ENCODE data around the gene MACROD2.

MACROD2 gene

DNA sequence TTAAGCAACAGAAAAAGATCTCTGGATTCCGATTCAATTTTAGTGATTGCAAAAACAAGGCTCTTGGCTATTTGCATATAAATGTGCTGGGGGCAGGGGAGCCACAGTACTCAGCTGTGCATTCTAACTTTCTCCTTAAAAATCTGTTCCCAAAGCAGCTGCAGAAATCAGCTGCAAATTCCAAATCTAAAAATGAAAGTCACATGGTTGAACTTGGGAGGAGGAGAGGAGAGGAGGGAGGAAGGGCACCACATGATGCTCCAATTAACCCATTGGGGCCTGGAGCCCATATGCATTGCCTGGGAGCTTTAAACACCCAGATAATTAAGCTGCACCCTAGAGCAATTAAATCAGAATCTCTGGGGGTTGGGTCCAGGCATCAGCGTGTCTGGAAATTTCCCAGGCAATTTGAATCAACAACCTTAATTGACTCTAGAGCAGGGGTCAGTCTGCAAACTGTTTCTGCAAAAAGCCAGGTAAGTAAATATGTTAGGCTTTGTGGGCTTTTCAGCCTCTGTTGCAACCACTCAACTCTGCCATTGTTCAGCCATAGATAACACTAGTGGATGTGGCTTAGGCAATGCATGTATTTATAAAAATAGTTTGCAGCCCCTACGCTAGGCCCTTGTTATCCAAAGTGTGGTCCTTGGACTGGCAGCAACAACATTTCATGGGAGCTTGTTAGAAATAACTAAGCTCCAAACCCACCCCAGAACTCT, 2069.8 kb downstream of the MACROD2 start:
- DNase-seq (ENCODE audit: low spot score), result no peak

DNA sequence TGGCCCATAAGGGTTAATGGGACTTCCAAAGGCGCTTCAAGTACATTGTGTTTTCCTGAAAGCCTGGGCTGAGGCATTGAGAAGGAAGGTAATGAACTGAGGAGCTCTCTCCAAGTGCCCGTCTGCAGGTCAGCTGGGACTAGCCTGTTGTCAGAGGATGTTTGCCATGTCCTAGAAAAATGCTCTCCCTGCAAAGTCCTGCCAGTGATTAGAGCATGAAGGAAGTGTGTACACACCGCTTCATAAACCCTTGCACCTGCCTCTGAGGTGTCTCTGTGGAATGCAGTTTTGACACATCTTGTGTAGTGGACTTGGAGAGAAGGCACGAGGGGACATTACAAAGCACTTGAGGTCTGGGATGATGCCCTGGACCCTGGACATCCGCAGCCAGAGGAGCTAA, 2071.3 kb downstream of the MACROD2 start:
- DNase-seq (ENCODE audit: low spot score), result no peak

DNA sequence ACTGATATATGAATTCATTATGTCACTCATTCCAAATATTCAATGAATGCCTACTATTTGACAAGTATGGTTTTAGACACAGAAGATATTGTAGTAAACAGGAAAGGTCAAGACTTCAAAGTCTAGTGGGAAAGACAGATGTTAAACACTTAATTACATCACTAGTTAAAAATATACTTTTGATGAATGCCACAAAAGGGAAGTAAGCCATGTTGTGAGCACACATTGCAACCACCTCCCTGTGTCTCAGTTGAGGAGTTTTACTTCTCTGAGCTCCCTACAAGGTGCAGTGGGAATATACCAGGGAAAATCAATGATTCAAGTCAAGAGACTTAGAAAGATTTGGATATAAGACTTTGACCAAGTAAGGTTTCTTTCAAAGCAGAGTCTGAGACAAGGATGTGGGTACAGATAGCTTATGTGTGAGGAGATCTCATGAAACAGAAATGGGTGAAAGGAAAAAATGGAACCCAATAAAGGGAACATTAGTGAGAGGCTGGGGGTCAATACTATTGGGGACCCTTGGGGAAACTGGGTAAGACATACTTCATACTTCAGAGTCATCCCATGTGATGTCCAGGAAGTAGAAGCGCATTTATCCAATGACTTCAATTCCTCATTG, 2074.2 kb downstream of the MACROD2 start:
- no peak for DNase-seq (ENCODE audit: low spot score)

DNA sequence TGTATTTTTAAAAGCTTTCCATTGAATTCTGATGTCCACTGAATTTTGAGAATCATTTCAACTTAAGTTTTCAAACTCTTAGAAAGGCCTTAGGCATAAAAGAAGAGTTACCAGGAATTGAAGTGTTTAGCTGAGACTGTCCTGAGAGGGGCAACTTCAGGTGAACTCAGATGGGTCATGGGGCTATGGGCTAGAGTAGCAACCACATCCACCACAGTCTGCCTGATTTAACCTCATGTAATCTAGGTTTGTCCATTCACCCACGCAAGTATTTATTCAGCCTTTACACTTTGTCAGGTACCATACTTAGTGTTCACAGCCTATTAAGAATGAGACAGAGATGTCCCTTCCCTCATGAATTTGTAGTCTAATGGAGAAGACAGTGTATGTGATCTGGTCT, 2076.9 kb downstream of the MACROD2 start:
- no peak for DNase-seq (ENCODE audit: low spot score)

DNA sequence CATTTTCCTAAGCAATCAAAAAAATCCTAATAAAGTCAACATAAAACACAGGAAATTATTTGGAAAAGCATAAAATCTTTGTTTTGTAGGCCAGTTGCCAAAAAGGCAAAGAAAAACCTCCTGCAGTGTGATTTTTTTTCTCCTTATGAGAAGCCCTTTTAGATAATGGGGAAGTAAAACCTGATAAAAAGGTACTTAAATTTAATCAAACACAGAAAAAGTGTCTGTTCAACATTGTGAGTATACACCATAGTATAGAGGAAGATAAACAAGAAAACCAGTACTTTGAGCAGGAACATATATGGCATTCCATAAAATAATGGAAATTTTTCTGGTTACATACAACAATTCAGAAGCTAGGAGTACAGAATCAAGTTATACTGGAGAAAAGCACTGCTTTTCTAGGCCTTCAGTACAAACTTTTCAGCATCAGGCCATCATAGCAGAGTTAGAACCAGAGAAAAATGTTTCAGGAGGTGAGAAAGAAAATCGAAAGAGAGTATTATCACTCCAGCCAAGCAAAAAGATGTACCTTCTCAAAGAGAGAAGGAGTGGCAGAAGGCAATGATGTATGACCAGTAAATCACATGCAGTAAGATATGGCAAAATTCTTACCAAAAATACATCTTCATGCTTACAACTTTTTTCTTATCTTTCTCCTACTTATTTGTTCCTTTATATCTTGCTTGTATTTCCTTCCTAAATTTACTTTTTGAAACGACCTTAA, 2083.0 kb downstream of the MACROD2 start:
- no peak for DNase-seq (ENCODE audit: low spot score)

DNA sequence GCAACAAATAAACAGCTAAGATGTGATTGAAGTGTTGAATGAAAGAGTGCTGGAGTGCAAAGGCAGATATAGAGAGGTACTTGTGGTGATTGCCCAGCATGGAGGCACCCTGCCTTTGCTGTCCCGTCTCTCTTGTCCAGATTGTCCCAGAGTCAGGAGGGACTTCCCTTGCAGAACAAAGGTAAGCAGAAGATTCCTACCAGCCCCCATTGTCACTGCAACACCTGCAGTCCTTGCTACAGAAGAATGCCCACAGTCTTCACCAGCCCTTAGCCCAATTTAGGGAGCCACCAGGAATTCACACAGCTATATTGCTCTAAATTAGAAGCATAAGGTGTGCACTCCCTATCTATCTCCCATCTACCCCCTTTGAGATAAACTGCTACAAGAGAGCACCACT, 2086.1 kb downstream of the MACROD2 start:
- DNase-seq (ENCODE audit: low spot score), result no peak

DNA sequence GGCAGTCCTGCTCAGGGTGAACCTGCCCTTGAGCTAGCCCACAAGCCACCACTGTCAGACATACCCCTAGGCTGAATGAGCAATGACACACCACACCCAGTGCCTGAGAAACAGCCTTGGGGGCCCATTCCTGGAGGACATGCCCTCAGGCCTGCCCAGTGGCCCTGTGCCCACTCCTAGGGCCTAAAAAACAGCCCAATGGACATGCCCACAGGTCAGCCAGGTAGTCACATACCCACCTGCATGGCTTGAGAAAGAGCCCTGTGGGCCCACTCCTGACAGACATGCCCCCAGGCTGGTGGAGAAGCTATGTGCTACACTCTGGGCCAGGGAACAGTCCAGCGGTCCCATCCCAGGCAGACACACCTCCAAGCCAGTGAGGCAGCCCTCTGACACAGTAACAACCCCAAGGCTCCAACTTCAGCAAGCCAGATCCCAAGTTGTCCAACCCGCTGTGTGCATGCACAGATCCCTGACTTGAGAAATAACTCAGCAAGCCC, 2086.8 kb downstream of the MACROD2 start:
- DNase-seq (ENCODE audit: low spot score), result no peak

DNA sequence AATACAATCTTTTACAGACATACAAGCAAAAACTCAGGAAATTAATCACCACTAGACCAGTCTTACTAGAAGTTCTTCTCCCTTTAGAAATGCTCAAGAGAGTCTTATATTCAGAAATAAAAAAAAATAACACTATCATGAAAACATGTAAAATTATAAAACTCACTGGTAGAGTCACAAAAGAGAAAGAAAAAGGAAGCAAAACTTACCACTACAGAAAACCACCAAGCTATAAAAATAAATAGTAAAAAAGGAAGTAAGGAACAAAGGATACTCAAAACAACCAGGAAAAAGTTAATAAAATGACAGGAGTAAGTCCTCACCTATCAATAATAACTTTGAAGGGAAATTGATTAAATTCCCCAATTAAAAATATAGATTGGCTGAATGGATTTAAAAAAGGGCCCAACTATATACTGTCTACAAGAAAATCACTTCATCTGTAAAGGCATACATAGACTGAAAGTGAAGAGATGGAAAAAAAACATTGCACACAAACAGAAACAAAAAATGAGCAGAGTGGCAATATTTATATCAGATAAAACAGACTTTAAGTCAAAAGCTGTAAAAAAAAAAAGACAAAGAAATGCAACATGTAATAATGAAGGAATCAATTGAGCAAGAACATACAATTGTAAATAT, 2088.4 kb downstream of the MACROD2 start:
- no peak for DNase-seq (ENCODE audit: low spot score)

DNA sequence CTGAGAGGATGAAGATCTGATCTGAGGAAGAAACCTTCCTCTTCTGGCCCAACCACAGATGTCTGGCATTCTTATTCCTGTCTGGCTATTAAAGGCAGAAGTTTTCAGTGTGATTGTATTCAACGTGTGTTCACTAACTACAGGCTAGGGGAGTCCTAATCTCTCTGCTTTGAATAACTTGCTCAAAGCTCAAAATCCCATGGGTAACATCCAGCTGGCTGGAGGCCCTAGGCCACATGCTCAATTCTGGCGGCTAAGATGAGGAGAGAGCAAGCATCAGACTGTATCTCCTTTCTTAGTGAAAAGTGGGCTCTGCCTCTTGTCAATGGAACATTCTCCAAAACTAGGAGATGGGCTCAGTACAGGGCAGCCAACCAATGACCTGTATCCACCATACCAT, 2099.9 kb downstream of the MACROD2 start:
- no peak for DNase-seq (ENCODE audit: low spot score)

DNA sequence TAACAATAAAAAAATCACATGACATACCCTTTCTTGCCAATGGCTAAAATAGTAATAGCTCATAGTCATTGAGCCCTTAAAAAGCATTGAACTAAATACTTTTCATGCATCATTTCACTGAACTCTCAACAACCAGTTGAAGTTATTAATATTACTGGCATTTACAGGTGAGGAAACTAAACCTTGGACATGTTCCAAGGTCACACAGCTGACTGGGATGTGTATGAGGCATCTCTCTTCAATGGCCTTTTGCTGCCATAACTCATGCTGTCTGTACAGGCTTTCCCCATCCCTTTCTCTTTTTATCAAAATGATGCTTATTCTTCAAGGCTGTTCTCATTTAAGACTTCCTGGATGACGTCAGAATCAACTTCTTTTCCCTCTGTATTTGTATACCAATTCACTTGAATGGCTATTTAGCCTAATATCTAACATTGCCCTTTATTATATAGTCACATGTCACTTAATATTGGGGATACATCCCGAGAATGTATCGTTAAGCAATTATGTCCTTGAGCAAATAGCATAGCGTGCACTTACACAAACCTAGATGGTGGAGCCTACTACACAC, 2101.5 kb downstream of the MACROD2 start:
- DNase-seq (ENCODE audit: low spot score), result no peak

DNA sequence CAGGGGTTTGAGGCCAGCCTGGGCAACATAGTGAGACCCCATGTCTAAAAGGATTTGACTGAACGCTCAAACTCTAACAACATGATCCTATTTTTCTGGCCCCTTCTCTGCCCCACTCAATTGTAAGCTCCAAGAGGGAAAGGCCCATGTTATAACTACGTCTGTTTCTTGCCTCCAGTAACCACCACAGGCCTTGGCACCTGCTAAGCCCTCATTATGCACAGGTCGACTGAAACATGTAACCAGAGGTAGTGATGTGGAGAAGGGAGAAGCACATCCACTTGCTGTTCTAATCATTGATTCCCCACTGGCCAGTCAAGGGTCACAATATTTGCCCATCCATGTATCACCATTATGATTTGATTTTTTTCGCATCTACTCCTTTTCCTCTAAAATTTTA, 2102.5 kb downstream of the MACROD2 start:
- DNase-seq (ENCODE audit: low spot score), result no peak

DNA sequence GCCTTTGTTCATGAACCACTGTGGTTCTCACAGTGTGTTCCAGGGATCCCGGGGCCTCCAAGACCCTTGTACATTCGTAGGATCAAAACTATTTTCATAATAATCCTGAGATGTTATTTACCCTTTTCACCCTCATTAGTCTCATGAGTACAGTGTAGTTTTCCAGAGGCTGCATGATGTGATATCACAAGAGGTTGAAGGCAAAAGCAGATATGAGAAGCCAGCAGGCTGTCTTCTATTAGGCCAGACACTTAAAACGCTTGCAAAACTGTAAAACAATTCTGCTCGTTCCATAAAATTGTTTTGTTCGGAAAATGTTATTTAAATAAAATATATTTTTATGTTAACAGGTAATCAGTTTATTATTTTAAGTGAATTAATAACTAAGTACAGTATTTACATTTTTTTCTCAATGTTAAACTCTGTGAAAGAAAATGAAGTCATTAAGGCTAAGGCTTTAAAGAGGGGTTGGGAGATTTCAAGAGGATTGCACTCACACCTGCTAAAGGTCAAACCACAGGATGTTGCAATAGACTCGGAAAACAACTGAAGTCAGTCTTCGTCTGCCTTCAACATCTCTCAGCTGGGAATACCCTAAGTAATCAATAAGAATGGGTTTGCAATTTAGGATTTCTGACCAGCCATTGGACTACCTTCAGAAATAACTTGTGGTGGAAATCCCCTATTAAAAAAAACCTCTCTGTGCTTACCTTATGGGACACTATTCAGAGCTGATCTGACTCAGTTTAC, 2103.7 kb downstream of the MACROD2 start:
- DNase-seq (ENCODE audit: low spot score), result no peak

DNA sequence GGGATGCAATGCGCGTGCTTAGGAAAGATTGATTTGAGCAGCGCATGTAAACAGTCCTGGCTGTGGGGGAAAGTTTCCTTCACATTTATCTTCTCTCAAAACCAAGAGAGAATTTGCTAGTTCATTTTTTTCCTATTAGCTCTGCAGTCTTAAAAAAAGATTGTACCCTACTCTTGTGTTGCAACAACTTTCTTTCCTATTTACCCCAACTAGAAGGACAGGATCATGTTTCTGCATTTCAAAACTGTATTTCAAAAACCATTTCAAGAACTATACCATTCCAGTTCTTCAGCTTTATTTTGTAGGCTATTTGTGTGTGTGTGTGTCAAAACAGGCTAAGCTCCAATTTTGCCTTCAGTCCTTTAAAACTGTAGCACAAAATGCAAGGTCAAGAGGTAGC, 2104.8 kb downstream of the MACROD2 start:
- no peak for DNase-seq (ENCODE audit: low spot score)

DNA sequence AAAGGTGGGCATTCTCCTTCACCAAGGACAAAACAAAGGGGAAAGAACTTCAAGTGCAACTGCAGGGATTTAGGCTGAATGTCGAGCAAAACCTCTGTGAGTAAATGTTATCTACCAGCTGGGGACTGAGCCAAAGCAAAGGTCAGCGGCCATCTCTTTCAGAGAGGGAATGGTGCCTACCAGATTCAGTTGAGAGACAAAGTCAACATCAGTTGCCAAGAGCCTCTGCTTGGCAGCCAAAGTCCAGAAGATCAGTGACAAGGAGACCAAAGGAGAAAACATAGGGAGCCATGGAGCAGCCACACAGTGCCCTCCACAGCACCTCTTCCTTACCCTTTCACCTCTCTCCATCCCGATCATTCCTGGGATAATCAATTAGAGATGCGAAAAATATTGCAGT, 2105.5 kb downstream of the MACROD2 start:
- no peak for DNase-seq (ENCODE audit: low spot score)

Measured in D341Med (cell line).